GM10248 (cell line): Measurements from ENCODE around the gene CLEC16A.

Experiments
- CTCF ChIA-PET: fragments of 300-600 bp; sonication (Branson Sonifier 250); formaldehyde crosslinking; extraction: SDS; loops from one replicate; lab custom pipeline; 2021; ENCODE audit warnings: antibody characterized with exemption; lab: Yijun Ruan, JAX
- POLR2A ChIA-PET: fragments of 350-650 bp; sonication (Branson Sonifier 250); formaldehyde crosslinking; extraction: SDS; loops from one replicate; lab custom pipeline; 2020; ENCODE audit warnings: antibody characterized with exemption; lab: Yijun Ruan, JAX
- DNase-seq: peaks from one replicate; pipeline ENCODE4 v3.0.0; 2012; ENCODE audit errors: extremely low spot score
- CTCF ChIP-seq: IDR thresholded peaks from 2 replicates; pipeline ENCODE4 v1.5.1; 2012; ENCODE audit warnings: mild to moderate bottlenecking, low read depth; ENCODE audit errors: extremely low read depth, missing control alignments, control extremely low read depth

CLEC16A gene

GRCh38 chr16:11140867-11141266, 196.5 kb downstream of the CLEC16A start:
- no peak for TF ChIP-seq CTCF
- POLR2A ChIA-PET: no interaction called here
- no peak for DNase-seq
- CTCF ChIA-PET: interaction anchor here (0.8 kb wide), 1 partner anchor 11 kb away, joined by 3 read pairs; no protein-coding TSS in a partner anchor

GRCh38 chr16:11141409-11142260, 197.3 kb downstream of the CLEC16A start:
- ChIA-PET POLR2A (interaction anchor here (0.5 kb wide), 1 partner anchor 12 kb away, joined by 5 read pairs; no protein-coding TSS in a partner anchor), CTCF (no interaction called here)
- no peak for DNase-seq
- no peak for TF ChIP-seq CTCF

GRCh38 chr16:11142261-11142630, 197.9 kb downstream of the CLEC16A start:
- DNase-seq: no peak
- TF ChIP-seq CTCF: no peak
- ChIA-PET CTCF (no interaction called here), POLR2A (interaction anchor here (0.5 kb wide), 1 partner anchor 13 kb away, joined by 5 read pairs; no protein-coding TSS in a partner anchor)

- no peak for TF ChIP-seq CTCF
- CTCF ChIA-PET: interaction anchor here (1.1 to 1.7 kb wide), 3 partner anchors 9 to 55 kb away, joined by 3 to 5 read pairs (median 3); no protein-coding TSS in a partner anchor
- no peak for DNase-seq
- POLR2A ChIA-PET: no interaction called here
Observed at GRCh38 chr16:11142951-11143350, 198.6 kb downstream of the CLEC16A start.

- ChIA-PET POLR2A (no interaction called here), CTCF (interaction anchor here (1.0 to 2.5 kb wide), 6 partner anchors 9 to 180 kb away, joined by 3 to 8 read pairs (median 4); no protein-coding TSS in a partner anchor)
Observed at GRCh38 chr16:11143372-11144035, 199.1 kb downstream of the CLEC16A start.

GRCh38 chr16:11144122-11144521, 199.8 kb downstream of the CLEC16A start:
- DNase-seq: no peak
- ChIA-PET CTCF (interaction anchor here (0.6 to 2.5 kb wide), 8 partner anchors 8 to 181 kb away, joined by 3 to 8 read pairs (median 3); no protein-coding TSS in a partner anchor), POLR2A (no interaction called here)
- TF ChIP-seq CTCF: no peak

More at GRCh38 chr16:11143372-11144035, 199.1 kb downstream of the CLEC16A start:
- TF ChIP-seq CTCF: no peak
- no peak for DNase-seq
